Breast epithelium (tissue), 4 donors: Measurements from ENCODE around the gene CMSS1. TPM values are rescaled to one million over a fixed set of nuclear protein-coding genes. Genes with fewer than 3 reads are reported as not detected.

Source experiments
- DNase-seq, 2 donors: peaks; one replicate each; pipeline ENCODE4 v3.0.0-alpha.2; 2019; ENCODE audit warnings: low spot score in 2 of 2
- H3K27ac ChIP-seq, 2 donors: fragments of 200-600 bp; sonication (generic) in 1 of 2; one replicate each; pipeline ENCODE4 v1.5.1; 2016 to 2019; ENCODE audit warnings: mild to moderate bottlenecking in 1 of 2
- H3K27me3 ChIP-seq, 2 donors: fragments of 200-600 bp; sonication (generic) in 1 of 2; one replicate each; pipeline versions ENCODE4 v1.5.1 to v1.6.0; 2017 to 2019; ENCODE audit warnings: control low read depth in 1 of 2, mild to moderate bottlenecking in 1 of 2
- H3K36me3 ChIP-seq: fragments of 200-600 bp; one replicate; pipeline ENCODE4 v1.5.1; 2019
- H3K4me1 ChIP-seq, 2 donors: fragments of 200-600 bp; sonication (generic); one replicate each; pipeline ENCODE4 v1.5.1; 2016 to 2019; ENCODE audit warnings: control low read depth in 1 of 2
- H3K4me3 ChIP-seq, 3 donors: fragments of 200-600 bp; sonication (generic); 1 replicate in 2 of 3; 2 replicates in 1 of 3; pipeline ENCODE4 v1.5.1; 2016 to 2019; ENCODE audit warnings: mild to moderate bottlenecking in 3 of 3, moderate library complexity in 2 of 3
- H3K9me3 ChIP-seq, 2 donors: fragments of 200-600 bp; sonication (generic) in 1 of 2; one replicate each; pipeline ENCODE4 v1.5.1; 2016 to 2019; ENCODE audit warnings: control low read depth in 1 of 2
- POLR2A ChIP-seq: fragments of 450-650 bp; IDR thresholded peaks from one replicate; pipeline ENCODE4 v1.6.1; 2016; ENCODE audit warnings: antibody characterized with exemption, mild to moderate bottlenecking, moderate library complexity
- POLR2AphosphoS5 ChIP-seq, 3 donors: sonication (generic); formaldehyde crosslinking; IDR thresholded peaks; one replicate each; pipeline ENCODE4 v1.6.1; 2017; ENCODE audit warnings: antibody characterized with exemption in 3 of 3
- intact Hi-C: fragments of 100-400 bp; cut with DNase I; formaldehyde crosslinking; loops from one replicate; pipeline ENCODE4 v1.15.1; 2023; ENCODE audit warnings: low total_unique reads
- total RNA-seq, 3 donors: library from RNA; depleted of rRNA; stranded (reverse); fragments of >200 nt; gene quantifications; one replicate each; pipeline ENCODE4 v1.1.0, GENCODE V29; 2016
- TF ChIP-seq, protein P1 (sequence below), 3 donors: fragments of 450-650 bp; IDR thresholded peaks; one replicate each; pipeline ENCODE4 v1.5.1; 2016 to 2017; ENCODE audit warnings: antibody characterized with exemption in 3 of 3, mild to moderate bottlenecking in 3 of 3, moderate library complexity in 3 of 3

CMSS1 gene
- total RNA-seq, 3 donors from 2014 or later: 15.5 to 35.4 (median 16.1) TPM

- H3K4me3 ChIP-seq: peak overlapping the region; percentile 62 to 81 (median 73)
- no peak for TF ChIP-seq POLR2A
- H3K27ac ChIP-seq: peak overlapping the region; percentile 30 to 57
- H3K9me3 ChIP-seq: no peaks in the 10 kb centered on the region
- H3K36me3 ChIP-seq: no peaks in the 10 kb centered on the region
- intact Hi-C loops: no loop called here
- H3K4me1 ChIP-seq: no peaks in the 10 kb centered on the region
- no peaks in the 10 kb centered on the region for H3K27me3 ChIP-seq
- no peak for DNase-seq
Observed at GRCh38 chr3:99873269-99874102, 55.8 kb downstream of the CMSS1 start.

DNA sequence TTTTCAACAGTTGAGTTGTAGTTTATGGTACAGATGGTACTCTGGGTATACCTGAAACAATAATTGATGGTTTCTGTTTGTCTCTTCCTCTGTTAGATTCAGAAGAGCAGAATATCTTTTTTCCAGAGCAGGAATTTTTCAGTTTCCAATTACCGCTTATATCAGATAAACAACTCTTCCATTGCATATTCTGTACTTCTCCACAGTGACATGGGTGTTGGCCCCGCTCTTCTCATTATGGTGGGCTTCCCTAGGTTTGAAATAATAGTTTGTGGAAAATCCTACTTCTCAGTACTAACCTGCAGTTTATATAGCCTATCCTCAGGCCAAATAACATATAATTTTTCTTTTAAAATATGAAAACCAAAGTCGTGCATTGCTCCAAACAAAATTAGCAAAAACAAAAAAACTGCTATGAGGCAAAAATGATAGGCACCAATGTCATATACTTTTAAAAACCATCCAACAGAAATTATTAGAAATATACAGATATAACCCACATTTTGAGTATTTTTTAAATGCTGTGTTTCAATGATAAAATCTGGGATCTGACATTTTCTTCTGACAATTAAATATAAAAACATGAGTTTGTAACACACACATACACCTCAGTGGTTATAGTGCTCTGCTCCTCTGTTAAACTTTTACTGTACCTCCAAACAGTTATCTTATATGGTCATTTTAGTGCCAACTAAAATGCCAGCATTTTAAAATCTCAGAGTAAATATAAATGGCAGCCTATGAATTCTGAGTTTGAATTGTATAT, 56.8 kb downstream of the CMSS1 start:
- no peak for DNase-seq
- peak overlapping the region; percentile 0 to 94 for H3K27ac ChIP-seq
- H3K27me3 ChIP-seq: no peaks in the 10 kb centered on the region
- no peaks in the 10 kb centered on the region for H3K9me3 ChIP-seq
- peak overlapping the region; percentile 62 to 81 (median 73) for H3K4me3 ChIP-seq
- intact Hi-C loops: no loop called here
- TF ChIP-seq POLR2A: no peak
- H3K4me1 ChIP-seq: no peaks in the 10 kb centered on the region
- no peaks in the 10 kb centered on the region for H3K36me3 ChIP-seq

- DNase-seq: no peak
- H3K4me1 ChIP-seq: no peaks in the 10 kb centered on the region
- H3K36me3 ChIP-seq: no peaks in the 10 kb centered on the region
- intact Hi-C loops: no loop called here
- H3K4me3 ChIP-seq: peak overlapping the region; percentile 62 to 81 (median 73)
- H3K9me3 ChIP-seq: no peaks in the 10 kb centered on the region
- H3K27ac ChIP-seq: peak overlapping the region; percentile 92 to 94
- no peaks in the 10 kb centered on the region for H3K27me3 ChIP-seq
- TF ChIP-seq, protein P1, sequence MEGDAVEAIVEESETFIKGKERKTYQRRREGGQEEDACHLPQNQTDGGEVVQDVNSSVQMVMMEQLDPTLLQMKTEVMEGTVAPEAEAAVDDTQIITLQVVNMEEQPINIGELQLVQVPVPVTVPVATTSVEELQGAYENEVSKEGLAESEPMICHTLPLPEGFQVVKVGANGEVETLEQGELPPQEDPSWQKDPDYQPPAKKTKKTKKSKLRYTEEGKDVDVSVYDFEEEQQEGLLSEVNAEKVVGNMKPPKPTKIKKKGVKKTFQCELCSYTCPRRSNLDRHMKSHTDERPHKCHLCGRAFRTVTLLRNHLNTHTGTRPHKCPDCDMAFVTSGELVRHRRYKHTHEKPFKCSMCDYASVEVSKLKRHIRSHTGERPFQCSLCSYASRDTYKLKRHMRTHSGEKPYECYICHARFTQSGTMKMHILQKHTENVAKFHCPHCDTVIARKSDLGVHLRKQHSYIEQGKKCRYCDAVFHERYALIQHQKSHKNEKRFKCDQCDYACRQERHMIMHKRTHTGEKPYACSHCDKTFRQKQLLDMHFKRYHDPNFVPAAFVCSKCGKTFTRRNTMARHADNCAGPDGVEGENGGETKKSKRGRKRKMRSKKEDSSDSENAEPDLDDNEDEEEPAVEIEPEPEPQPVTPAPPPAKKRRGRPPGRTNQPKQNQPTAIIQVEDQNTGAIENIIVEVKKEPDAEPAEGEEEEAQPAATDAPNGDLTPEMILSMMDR (IDR thresholded peaks at IDR 0.05): no peak
- no peak for TF ChIP-seq POLR2A
- no peak for TF ChIP-seq POLR2AphosphoS5 (IDR thresholded peaks at IDR 0.05)
Observed at GRCh38 chr3:99875581-99875928, 57.9 kb downstream of the CMSS1 start.

DNA sequence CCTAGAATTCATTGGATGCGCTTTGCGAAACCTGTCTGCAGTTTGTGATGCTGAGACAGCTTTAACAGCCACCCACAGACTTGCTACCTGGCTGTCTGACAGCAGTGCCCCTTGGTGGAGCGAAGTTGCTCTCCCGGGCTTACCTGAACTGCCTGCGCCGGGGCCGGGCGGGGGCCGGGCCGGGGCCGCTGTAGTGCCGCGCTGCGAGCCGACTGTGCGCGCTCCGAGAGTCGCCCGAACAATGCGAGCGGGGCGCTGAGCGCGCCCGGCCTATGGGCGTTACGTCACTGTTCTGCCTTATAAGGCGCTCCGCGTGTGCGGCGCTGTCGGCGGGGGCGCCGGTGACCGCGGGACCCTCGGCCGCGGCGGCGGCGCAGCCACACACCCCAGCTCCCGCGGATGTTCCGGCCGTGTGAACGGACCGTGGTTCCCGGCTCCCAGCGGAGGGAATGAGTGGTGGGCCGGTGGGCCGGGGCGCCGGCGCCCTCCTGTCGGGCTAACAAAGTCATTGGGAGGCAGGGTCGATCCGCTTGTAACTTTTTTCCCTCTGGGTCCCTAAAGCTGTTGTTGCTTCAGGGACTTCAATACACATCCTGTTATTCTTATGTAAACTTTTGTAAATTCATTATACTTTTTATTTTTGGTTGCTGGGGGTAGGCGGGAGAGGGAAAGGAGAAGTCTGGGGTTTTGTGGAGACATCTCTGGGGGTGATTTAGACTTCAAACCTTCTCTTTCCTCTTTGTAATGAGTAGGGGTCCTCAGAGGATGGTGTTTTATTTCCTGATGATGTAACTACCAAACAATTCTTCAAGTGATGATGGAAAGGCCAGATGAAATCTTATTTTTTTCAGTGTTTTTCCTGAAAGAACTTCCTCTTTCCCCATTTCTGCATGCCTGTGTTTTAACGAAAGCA, 58.5 kb downstream of the CMSS1 start:
- intact Hi-C loops: no loop called here
- peak; percentile 55 to 62 for DNase-seq

GRCh38 chr3:99877031-99877579, 59.4 kb downstream of the CMSS1 start:
- Histone ChIP-seq H3K36me3 (no peaks in the 10 kb centered on the region), H3K9me3 (no peaks in the 10 kb centered on the region), H3K27ac (peak overlapping the region; percentile 34 to 92), H3K27me3 (no peaks in the 10 kb centered on the region), H3K4me1 (no peaks in the 10 kb centered on the region), H3K4me3 (peak overlapping the region in 1 of 3 donors; percentile 81)
- TF ChIP-seq, protein P1 (IDR thresholded peaks at IDR 0.05): no peak
- no peak for TF ChIP-seq POLR2AphosphoS5 (IDR thresholded peaks at IDR 0.05)
- no peak for TF ChIP-seq POLR2A
- intact Hi-C loops: no loop called here
- no peak for DNase-seq

More for the DNA sequence above, 58.5 kb downstream of the CMSS1 start:
- Histone ChIP-seq H3K9me3 (no peaks in the 10 kb centered on the region), H3K4me1 (no peaks in the 10 kb centered on the region), H3K27me3 (no peaks in the 10 kb centered on the region), H3K4me3 (peak overlapping the region; percentile 62 to 81 (median 73)), H3K27ac (peak overlapping the region; percentile 92 to 94), H3K36me3 (no peaks in the 10 kb centered on the region)
- TF ChIP-seq, protein P1 (IDR thresholded peaks at IDR 0.05): no peak
- TF ChIP-seq POLR2AphosphoS5 (IDR thresholded peaks at IDR 0.05): peak; percentile 81 to 87 (median 85)
- TF ChIP-seq POLR2A: peak; percentile 49
